T1000 (cell line): ENCODE data around the gene PPFIBP2.

Experiments used
- DNase-seq: peaks from one replicate; lab custom pipeline; 2025; ENCODE audit warnings: mixed read lengths; lab: John Stamatoyannopoulos, UW

PPFIBP2 gene

DNA sequence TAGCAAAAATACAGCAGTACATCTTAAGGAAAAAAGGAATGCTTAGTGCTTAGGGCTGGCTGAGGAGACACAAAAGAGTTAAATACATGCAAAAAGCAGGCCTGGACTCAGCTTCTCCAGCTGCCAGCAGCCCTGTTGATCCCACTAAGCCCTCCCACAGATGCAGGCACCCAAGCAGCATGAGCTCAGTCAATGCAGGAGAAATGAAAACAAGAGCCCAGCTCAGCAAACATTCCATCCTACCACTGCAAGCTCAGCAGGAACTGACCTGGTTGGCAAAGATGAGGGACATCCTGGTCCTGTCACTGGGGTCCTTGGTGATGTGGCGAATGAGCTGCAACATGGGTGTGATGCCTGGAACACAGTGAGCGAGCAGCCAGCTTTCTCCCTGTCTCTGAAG is 153.7 kb downstream of the PPFIBP2 start:
- no peak for DNase-seq

DNA sequence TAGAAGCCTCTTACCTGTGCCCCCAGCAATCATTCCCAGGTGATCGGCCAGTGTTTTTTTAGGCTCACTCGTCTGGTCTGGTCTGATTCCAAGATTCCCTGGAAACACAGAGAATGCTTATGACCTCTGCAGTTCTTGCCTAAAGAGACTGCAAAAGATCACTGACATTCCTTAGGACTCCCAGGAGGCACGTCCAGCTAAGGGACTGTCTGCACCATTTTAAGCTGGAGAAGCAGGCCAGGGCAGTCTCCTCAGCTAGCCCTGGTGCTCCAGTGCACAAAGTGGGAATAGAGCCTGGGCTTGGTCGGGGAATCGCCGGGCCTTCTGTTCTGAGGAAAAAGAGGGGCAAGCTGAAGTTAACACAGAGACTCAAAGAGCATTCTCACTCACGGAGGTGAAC is 154.7 kb downstream of the PPFIBP2 start:
- no peak for DNase-seq

DNA sequence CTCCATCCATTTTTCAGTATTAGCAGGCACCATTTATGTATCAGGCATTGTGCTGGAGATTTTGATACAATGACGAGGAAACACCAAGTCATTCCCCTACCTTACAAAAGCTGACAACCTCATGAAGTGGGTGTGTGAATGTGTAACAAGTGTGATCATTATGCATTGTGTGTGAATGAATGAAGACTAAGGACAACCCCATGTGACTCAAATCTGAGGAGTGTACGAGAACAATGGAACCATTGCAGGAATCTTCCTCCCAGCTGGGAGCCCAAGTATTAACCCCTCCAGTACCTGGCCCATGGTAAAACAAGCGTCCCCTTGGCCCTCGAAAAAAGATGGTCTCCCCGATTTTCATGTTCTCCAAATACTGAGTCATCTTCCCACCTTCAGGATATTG is 155.1 kb downstream of the PPFIBP2 start:
- no peak for DNase-seq

DNA sequence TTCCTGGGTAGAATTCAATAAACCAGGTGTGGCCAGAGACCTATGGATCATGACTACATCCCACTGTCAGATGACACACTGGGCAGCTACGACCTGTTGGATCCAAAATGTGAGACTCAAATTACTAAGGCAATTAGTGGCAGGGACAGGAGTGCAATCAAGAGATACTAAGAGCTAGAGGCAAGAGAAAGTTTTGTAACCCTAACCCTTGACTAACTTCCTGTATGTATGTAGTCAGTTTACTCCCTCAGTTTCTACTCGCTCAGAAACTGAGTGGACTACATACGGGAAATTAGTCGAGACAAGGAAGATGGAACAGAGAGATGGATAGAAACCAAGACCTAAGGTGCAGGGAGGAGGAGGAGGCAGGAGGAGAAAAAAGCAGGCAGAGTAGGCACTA is 156.8 kb downstream of the PPFIBP2 start:
- no peak for DNase-seq

DNA sequence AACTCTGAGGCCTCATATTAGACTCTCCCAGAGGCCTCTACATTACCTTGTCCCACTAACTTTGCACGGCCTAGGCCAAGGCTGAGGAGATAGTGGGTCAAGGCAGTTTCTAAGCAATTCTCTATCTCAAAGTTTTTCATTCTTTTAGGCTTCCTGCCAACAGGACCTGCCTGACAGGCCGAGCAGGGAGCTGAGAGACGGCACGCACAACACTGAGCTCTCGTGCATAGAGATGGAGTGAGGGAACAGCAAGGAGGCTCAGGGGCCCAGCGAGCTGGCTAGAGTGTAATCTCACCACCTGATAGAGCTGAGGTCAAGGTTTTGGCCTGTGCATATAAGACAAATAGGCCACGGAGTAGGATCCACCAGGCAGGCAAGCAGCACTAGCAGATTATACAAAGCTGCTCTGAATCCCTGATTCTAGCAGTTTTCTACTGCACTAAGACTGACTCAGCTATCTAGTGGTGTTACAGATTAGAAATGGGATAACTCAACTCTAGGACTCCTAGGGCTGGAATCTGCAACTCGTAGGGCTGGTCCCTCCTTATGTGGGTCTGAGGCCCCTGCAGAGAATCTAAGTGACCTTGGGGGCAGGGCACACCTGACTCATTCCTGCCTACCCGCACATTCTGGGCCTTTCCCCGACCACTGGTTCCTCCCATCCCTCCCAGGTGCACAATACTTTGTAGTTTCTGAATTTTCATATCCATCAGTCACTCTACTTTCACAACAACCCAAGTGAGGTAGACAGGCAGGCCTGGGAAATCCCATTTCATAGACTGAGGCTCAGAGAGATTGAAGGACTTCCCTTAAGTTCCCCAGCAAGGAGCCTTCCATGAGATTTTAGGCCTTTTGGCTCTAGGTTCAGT is 157.8 kb downstream of the PPFIBP2 start:
- DNase-seq = no peak

DNA sequence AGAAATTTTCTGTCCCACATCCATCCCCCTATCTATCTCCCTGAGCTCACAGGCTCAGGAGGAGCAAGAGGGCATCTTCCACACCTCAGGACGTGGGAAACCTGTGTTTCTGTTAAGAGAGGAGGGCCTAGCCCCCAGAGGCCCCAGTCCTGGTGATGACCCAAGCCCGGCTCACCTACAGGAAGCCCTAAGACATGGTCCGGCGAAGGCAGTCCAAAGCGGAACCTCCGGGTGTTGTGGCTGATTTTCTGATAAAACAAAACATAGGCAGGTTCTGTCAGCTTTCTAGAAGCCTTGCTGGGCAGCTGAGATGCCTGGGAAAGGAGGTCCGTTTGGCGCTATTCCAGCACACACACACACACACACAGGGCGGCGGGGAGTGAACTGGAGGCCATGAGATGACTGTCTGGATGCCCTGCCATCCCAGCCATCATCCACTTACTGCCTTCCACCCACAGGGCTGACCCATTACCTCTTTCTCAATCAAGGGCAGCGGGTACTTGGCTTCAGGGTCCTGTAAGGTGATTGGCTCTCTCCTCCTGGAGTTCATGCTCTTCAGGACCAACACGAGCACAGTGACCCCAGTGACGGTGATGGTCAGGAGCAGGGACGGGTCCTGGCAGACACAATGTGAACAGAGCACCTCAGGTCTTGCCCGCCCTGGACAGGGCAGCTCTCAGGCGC is 158.6 kb downstream of the PPFIBP2 start:
- no peak for DNase-seq

DNA sequence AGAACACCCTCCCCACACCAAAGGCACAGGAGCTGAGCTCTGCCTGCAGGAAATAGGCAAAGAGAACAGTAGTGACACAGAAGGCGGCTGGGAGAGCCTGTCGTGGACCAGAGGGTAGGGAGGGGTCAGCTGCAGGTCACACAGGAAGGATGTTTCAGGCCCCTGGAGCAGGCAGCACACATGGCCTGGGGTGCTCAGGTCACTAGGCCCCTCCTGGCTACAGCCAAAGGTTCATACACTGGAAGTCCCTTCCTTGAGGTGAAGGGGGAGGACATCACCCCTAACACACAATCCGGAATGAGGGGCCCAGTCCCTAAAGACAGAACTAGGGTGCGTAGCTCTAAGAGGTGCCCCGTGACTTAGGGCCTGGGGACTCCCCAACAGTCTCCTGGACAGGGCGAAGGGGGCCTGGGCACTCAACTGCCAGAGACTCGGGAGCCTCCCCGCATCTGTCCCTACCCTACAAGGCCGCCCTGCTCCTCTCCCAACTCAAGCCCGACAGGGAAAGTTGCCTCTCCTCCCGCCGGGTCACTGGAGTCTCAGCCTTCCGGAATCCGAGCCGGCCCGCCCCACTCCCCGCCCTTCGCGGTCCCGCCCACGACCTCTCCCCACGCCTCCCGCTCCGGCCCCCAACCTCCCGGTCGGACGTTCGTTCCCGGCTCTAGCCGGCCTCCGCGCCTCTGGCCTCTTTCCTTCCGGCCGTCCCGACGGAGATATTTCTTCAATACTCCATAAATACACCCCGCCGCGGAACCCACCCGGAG is 159.3 kb downstream of the PPFIBP2 start, which contains the start of gene CYB5R2:
Gene CYB5R2, minus strand, starts transcription at position 541 of the 764 bp plus-strand sequence. CDS start 675 bp downstream, outside the sequence.
- DNase-seq = no peak

DNA sequence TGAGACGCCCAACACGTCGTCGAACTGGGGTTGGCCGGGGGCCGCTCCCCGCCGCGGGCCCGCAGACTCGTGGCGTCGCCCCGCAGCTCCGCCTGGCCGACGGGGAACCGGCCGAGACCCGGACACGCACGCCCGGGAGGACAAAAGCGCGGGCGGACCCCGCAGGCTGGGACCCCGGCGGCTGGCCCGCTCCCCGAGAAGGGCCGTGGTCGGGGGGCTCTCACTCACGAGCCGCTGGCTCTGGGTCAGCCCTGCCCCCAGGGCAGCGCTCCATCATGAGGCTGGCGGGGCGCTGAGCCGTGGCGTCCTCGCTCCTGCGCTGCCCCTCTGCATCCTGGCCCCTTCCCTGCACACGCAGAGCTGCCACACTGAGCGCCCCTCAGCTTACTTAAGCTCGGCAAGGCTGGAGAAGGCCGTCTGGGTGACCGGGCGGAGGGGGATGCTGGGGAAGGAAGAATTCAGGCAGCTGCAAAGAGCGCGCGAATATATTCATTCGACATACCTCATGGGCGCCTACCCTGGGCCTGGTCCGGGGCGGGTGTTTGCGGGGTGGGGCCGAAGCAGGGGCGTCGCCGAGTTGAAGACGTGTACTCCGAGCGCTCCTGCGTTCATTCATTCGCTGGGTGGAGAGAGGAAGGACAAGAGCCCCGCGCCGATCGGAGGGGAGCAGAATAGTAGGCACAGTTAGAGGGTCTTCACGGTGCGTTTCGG is 160.1 kb downstream of the PPFIBP2 start:
- no peak for DNase-seq

DNA sequence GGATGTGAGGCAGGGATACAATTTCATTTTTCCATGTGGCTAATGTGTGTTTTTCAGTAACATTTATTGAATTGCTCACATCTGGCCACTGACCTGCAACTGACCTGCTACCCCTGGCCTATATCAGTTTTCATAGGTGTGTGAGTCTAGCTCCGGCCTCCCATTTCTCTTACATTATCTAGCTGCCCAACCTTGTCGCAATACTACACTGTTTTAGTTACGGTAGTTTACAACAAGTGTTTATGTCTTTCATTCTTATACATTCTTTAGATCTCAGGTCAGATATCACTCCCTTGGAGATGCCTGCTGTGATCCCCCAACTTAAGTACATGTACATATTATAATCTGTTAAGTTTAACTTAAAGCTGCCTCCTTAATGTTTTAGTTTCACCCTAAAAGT is 161.8 kb downstream of the PPFIBP2 start:
- no peak for DNase-seq

DNA sequence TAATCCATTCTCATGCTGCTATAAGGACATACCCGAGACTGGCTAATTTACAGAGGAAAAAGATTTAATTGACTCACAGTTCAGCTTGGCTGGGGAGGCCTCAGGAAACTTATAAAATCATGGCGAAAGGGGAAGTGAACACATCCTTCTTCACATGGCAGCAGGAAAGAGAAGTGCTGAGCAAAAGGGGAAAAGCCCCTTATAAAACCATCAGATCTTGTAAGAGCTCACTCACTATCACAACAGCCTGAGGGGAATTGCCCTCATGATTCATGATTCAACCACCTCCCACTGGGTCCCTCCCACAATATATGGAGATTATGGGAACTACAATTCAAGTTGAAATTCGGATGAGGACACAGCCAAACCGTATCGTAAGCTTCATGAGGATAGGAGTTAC is 163.3 kb downstream of the PPFIBP2 start:
- DNase-seq = peak; percentile 58

DNA sequence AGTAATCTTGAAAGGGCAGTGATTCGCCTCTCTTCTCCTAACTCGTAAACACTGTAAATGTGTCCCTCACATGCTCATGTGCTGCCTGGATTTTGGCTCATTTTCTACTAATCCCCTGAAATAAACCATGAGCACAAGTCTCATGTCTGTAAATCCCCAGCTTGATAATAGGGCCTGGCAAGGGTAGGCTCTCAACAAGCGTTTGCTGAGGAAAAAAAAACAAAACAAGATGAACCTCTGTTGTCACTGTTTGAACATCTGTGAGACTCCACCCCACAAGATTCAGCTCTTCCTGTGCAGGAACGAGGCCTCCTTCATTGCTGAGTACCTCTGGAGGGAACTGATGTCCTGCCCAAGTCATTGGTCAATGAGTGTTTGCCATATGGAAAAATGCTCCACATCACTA is 164.0 kb downstream of the PPFIBP2 start:
- no peak for DNase-seq

DNA sequence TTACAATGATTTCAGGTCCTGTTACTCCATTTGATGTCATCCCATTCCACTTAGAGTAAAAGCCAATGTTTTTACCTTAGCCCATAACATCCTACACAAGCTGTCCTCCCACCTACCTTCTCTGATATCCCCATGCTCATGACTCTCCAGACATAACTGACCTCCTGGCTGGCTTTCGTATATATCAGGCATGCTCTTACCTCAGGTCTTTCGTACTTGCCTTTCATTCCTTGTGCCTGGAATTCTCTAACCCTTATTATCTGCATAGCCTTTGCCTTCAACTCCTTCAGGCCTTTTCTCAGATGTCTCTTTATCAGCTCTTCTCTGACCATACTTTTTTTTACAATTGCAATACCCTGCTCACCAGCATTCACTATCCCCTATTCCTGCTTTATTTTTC is 169.8 kb downstream of the PPFIBP2 start:
- DNase-seq = no peak

DNA sequence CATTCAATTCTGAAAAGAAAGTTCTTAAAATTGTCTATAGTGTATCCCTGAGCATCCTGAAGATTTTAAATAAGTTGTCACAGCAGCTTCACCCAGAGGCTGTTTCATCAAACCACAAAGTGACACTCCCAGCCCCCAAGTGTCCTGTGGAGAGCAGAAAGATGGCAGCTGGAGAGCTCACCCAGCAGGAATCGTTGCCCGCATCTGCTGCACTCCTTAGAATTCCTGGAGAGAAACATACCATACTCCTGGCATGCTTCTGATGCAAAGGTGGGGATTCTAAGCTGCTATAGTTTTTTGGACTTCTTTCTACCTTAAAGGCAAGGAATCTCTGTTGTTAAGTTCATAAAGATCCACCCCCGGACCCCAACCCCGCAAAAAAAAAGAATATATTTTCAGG is 173.0 kb downstream of the PPFIBP2 start:
- DNase-seq = no peak

DNA sequence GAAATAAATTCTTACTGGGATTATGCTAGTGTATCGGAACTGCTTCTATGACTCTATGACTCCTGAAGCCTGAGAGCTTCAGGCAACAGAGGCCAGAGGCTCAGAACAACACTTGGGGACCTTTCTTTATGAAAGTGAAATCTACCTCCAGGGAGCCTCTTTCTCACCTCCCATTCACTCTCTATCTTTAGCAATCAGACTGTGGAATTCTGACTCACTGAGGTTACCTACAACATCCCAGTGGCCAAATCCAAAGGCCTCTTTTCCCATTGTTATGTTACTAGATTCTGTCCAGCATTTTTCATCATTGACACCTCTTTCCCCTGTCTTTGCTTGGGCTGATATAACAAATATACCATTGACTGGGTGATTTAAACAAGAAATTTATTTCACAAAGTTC is 173.6 kb downstream of the PPFIBP2 start:
- DNase-seq = no peak

DNA sequence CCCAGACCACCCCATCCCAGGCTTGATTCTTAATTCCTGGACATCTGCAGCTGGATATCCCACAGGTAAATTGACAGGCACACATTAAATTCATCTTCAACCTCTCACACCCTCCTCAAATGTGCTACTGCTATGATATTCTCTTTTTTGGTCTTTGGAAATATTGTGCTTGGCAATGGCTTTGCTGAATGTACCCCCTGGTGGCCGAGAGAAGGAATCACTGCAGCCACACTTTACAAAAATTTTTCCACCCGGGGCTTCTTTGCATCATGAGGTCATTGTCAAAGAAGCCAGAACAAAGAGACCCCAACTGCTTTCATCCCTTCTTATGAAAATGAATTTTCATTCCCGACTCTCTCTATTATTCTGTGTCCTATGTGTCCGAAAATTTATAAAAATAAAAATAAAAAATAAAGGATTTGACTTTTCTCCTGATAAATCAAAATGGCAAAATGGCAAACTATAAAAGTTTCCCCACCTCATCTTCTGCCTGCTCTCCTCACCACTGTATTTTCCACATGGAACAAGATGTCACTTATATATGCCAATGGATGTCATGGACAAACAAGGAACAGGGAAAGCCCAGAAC is 174.5 kb downstream of the PPFIBP2 start:
- DNase-seq = no peak

DNA sequence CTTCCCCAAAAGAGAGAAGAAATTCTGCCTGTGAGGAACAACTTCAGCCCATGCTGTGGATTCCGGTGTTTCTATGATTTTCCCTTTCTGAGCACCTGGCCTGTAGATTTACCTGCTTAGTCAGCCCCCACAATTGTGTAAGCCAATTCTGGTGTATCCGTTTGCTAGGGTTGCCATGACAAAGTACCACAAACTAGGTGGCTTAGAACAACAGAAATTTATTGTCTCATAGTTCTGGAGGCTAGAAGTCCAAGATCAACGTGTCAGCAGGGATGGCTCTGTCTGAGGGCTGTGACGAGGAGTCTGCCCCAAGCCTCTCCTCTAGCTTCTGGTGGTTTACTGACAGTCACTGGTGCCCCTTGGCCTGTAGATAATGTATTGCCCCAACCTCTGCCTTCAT is 175.4 kb downstream of the PPFIBP2 start:
- DNase-seq = no peak

DNA sequence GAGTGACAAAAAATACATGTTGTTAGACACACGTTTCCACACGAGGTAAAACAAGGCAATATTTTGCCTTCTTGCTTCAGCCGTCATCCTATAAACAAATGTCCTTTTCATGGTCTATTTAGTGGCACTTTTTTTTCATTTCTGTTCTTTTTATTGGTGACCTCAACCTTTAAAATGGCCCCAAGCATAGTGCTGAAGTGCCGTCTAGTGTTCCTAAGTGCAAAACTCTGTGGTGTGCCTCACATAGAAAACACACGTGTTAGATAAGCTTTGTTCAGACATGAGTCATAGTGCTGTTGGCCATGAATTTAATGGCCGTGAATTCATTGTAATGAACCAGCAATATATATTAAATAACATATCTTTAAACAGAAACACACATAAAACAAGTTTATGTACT is 176.8 kb downstream of the PPFIBP2 start:
- peak; percentile 9 for DNase-seq

DNA sequence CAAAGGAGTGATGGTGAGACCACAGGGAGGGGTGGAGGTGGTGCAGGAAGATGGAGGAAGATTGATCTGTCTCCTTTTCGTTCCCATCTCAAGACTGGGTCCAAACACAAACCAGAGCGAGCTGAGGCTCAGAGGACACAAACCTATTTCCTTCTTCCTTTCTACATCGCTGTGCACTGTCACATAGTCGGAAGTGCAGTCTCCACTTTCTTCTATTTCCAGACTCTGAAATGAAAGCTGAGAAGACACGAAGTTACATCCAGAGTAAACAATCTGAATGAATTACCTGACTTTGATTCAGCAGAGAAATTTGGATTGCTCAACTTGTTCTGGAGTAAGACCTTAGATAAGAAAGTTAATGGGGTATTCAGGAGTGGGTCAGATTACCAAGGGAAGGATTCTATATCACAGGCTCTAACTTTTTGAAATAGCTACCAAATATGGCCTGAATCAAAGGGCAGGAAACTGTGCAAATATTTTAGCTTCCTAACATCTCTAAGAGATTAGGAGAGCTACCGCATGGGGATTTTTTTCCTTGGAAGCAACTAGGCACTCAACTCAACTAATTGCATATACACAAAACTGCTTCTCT is 178.1 kb downstream of the PPFIBP2 start:
- no peak for DNase-seq

DNA sequence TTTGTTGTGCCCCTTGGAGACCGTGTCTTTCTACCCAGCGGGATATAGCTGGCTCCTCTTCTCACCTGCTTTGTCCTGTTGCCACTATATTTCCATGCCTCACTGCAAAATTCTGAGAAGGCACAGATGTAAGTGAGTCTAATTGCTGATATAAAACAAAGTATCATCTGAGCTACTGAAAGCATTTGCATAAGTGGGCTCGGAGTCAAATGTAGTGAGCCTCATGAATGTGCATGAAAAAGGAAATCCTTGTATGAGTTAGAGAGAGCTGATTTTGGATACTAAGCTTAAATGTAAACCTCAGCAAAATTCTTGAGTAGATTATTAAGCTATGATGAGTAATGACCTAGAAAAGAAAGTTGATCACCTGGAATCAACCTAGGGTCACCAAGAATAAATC is 178.6 kb downstream of the PPFIBP2 start:
- no peak for DNase-seq

DNA sequence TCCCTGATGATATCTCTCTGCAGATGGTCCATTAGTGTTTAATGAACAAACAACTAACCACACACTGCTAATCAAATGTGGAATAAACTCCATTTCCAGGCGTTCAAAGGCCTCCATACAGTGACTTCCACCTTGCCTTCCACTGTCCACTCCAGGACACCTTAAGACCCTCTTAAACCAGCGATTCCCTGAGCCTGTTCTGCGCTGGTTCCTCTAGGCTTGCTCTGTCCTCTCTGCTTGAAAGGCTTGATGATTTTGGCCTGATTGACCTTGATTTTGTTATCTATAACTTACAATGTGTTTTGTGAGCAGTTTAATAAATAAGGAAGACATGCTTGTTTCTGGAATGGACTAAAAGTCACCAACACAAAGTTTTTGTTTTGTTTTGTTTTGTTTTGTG is 180.4 kb downstream of the PPFIBP2 start:
- no peak for DNase-seq

DNA sequence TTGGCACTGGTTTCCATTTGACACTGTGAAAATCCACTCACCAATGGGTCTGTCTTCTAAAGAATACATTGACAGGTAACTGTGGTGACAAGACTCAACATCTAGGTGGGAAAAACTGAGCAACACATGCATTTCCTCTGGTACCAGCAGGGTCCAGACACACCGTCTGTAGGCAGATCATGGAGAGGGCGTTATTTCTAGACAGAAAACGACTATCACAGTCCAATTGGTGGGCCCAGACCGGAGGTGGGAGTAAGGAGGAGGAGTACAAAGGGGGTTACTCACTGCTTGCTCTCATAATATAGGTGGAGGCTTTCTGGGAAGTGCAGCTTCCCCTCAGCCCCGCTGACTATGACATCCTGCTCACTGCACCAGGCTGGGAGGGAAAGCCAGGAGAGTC is 182.6 kb downstream of the PPFIBP2 start:
- no peak for DNase-seq
